NCI-H146 (cell line): ENCODE results near the gene PHACTR4.
"Not testable (repeated sequence)": the region's sequence is repeated elsewhere in the genome, so short reads cannot be mapped to it uniquely, and the experiment has no call there.

Experiments
- DNase-seq: peaks from one replicate; lab custom pipeline; 2025; lab: John Stamatoyannopoulos, UW

Gene PHACTR4

GRCh38 chr1:28436211-28436769 lies 66.8 kb downstream of the PHACTR4 start:
- DNase-seq, result no peak

GRCh38 chr1:28437264-28437923 lies 67.9 kb downstream of the PHACTR4 start:
- no peak for DNase-seq

DNA sequence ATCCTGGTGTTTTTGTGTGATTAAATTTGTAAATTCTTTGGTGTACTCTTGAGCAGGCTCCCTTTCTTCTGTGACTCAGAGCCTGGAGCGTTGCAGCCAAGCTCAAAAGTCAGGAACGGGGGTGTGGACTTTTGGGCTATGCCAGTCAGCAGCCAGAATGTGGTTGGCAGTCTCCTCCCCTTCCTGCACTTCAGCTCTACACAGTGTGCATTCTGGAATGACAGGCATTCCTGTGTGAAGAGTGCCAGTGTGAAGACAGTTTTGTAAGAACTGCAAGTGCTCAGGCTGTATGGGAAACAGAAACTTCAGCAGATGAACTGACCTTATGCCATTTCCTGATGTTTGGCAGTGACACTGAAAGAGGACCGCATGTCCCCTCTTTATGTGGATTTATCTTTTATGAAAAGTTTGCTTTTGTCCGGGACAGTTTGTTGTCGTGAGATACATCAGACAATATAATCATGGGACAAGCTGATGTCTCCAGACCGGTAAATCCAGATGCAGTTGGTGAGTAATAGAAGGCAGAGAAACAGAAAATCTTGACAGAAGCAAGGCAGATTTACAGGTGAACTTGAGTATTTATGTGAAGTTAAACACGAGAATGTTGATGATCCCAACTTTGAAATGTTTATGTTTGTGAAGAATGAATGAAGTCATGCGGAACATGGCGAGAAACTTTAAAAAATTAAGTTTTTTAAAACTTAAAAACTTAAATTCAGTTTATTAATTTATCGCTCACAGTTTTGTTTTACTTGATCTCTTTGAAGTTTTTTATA lies 68.6 kb downstream of the PHACTR4 start:
- peak; percentile 1 for DNase-seq

DNA sequence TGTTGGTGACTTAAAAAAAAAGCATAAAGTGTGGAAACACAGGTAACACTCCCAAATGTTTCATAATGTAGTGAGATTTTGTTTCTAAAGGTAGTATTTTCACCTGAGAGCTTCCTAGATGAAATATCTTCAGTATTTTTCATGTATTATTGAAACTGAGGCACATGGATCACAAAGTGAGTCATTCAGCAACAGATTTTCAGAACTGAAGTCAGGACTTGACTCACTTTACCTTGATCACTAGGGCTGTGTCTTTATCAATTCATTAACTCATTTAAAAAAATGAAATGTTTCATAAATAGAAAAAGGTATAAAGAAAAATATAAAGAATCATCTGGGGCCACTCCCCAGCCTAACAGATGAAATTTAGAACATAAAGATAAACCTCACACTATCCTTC lies 69.8 kb downstream of the PHACTR4 start:
- DNase-seq, result no peak

DNA sequence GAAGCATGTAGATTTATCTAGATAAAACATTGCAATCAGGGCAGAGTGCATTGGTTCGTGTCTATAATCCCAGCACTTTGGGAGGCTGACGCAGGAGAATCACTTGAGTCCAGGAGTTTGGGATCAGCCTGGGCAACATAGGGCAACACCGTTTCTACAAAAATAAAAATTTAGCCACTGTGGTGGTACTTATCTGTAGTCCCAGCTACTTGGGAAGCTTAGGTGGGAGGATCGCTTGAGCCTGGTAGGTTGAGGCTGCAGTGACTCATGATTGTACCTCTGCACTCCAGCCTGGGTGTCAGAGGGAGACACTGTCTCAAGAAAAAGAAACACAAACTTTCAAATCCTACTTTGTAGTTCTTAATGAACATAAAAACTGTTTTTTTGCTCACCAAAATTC lies 72.1 kb downstream of the PHACTR4 start:
- no peak for DNase-seq

GRCh38 chr1:28443550-28443949 lies 74.0 kb downstream of the PHACTR4 start:
- DNase-seq, result no peak

DNA sequence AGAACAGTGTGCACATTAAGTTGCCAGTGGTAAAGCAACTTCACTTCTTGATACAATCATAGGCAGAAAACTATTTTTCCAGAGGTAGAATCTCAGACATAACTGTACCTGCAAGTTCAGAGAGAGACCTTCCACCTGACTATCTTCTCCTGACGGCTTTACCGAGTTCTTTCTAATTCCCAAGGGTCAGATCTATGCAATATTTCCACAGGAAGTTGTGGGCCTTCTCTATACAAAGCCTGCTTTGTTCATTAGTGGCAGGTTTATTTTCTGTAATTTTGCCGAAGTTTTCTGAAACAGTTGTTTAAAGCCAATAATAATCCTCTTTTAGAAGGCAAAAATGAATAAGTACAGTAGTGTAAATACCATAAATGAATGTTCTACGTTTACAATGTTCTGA lies 78.1 kb downstream of the PHACTR4 start:
- DNase-seq, result no peak

DNA sequence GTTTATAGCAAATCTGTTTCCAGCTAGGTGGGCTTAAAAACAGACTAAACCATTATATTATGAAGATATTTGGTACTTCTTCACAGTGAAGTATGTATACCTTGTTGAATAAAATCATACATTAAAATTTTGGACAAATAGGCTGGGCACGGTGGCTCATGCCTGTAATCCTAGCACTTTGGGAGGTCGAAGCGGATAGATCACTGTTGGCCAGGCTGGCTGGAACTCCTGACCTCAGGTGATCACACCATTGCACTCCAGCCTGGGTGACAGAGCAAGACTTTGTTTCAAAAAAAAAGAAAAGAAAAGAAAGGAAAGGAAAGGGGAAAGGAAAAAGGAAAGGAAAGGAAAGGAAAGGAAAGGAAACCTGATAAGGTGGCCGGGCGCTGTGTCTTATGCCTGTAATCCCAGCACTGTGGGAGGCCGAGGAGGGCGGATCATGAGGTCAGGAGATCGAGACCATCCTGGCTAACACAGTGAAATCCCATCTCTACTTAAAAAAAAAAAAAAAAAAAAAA lies 78.6 kb downstream of the PHACTR4 start:
- DNase-seq, result not testable (repeated sequence)

- DNase-seq, result no peak
These were observed 80.4 kb downstream of the PHACTR4 start for GRCh38 chr1:28449904-28450303.

GRCh38 chr1:28450561-28450960 lies 81.0 kb downstream of the PHACTR4 start:
- no peak for DNase-seq

DNA sequence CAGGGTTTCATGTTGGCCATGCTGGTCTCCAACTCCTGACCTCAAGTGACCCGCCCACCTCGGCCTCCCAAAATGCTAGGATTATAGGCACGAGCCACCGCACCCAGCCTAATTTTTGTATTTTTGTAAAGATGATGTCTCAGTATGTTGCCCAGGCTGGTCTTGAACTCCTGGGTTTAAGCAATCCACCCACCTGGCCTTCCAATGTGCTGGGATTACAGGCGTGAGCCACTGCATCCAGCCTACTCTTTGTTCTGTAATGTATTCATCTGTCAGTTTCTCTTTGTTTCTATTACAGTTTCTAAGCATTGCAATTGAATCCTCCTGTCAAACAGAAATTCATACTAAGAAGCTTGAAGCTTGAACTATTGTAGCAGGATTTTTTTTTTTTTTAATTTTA lies 81.5 kb downstream of the PHACTR4 start:
- no peak for DNase-seq

GRCh38 chr1:28456078-28456477 lies 86.5 kb downstream of the PHACTR4 start:
- no peak for DNase-seq

DNA sequence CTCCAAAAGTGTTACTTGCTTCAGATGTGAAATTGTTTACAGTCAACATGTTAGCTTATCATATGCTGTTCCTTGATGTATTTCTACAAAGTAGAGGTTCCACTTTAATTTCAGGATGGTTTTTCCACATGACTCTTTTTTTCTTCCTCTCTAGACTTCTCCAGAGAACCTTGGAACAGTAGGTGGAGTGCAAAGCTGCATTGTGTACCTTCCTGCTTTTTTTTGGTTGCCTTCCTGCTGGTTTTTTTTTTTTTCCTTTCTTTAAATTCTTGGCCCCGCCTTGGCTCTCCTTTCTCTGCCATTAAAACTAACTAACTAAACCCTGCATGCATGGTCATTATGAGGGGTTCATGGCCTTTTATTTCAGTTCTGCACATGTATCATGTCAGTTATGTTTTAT lies 88.1 kb downstream of the PHACTR4 start:
- DNase-seq, result no peak

GRCh38 chr1:28458237-28459228 lies 89.0 kb downstream of the PHACTR4 start:
- DNase-seq, result no peak

- no peak for DNase-seq
These were observed 96.8 kb downstream of the PHACTR4 start for GRCh38 chr1:28466226-28466778.

DNA sequence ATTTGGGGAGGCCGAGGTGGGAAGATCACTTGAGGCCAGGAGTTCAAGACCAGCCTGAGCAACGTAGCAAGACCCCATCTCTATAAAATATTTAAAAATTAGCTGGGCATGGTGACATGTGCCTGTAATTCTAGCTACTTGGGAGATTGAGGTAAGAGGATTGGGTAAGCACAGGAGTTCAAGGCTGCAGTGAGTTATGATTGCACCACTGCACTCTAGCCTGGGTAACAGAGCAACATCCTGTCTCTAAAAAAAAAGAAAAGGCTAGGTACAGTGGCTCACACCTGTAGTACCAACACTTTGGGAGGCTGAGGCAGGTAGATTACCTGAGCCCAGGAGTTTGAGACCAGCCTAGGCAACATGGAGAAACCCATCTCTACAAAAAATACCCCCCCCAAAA lies 100.6 kb downstream of the PHACTR4 start:
- DNase-seq, result no peak

DNA sequence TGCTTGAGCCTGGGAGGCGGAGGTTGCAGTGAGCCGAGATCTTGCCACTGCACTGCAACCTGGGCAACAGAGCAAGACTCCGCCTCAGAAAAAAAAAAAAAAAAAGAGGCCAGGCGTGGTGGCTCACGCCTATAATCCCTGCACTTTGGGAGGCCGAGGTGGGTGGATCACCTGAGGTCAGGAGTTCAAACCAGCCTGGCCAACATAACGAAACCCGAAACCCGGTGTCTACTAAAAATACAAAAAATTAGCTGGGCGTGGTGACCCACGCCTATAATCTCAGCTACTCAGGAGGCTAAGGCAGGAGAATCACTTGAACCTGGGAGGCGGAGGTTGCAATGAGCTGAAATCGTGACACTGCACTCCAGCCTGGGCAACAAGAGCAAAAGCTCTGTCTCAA lies 110.0 kb downstream of the PHACTR4 start:
- DNase-seq, result not testable (repeated sequence)

GRCh38 chr1:28480308-28480707 lies 110.8 kb downstream of the PHACTR4 start:
- DNase-seq, result no peak

GRCh38 chr1:28482138-28482537 lies 112.6 kb downstream of the PHACTR4 start:
- DNase-seq, result no peak

GRCh38 chr1:28482702-28483101 lies 113.2 kb downstream of the PHACTR4 start:
- DNase-seq, result no peak

GRCh38 chr1:28494737-28495136 lies 125.2 kb downstream of the PHACTR4 start:
- DNase-seq, result no peak

- DNase-seq, result no peak
These were observed 130.0 kb downstream of the PHACTR4 start for GRCh38 chr1:28499553-28499952.
